K562 (cell line): ENCODE results near the gene EAPP. TPM values are rescaled to one million over a fixed set of nuclear protein-coding genes. Genes with fewer than 3 reads are reported as not detected.
"Not testable (repeated sequence)": the region's sequence is repeated elsewhere in the genome, so short reads cannot be mapped to it uniquely, and the experiment has no call there.

Source experiments
- ATAC-seq: fragments of 200-7000 bp; cut with Tn5 transposase; 3 replicates; pipeline ENCODE4 v1.9.1; 2020; ENCODE audit warnings: moderate library complexity
- BruUV-seq: library from RNA; stranded (reverse); fragments of 400-500 nt; replicated peaks from 2 replicates; lab custom pipeline; 2021; lab: Mats Ljungman, UMichigan
- CTCF ChIA-PET: fragments of 300-600 bp; formaldehyde crosslinking; extraction: SDS; loops from one replicate; lab custom pipeline; 2021; ENCODE audit warnings: low intra/inter-chr PET ratio; lab: Yijun Ruan, JAX
- POLR2A ChIA-PET: fragments of 300-600, 350-650 bp; sonication (Branson Sonifier 250); formaldehyde crosslinking; extraction: SDS; loops from one replicate; lab custom pipeline; 2021; ENCODE audit warnings: antibody characterized with exemption, inconsistent platforms; lab: Yijun Ruan, JAX
- DNase-seq, 4 experiments: peaks; one replicate each; pipeline versions ENCODE4 v3.0.0 to v3.0.0-alpha.2; 2011 to 2018; ENCODE audit warnings: low spot score in 3 of 4, mixed read lengths in 3 of 4; ENCODE audit errors: extremely low read depth in 1 of 4
- FAIRE-seq: peaks from 2 replicates; lab custom pipeline; 2011; peaks lifted over from hg19 to GRCh38; lab: Jason Lieb, UNC
- H2AFZ ChIP-seq: 2 replicates; pipeline ENCODE4 v1.6.0; 2011; ENCODE audit warnings: low read depth, low read length, control low read depth, inconsistent platforms
- H3K27ac ChIP-seq: fragments of 200-600 bp; 3 replicates; pipeline ENCODE4 v1.8.0; 2011; ENCODE audit warnings: low read depth, mild to moderate bottlenecking, control low read depth, inconsistent platforms, low read length, moderate library complexity, mixed read lengths; ENCODE audit errors: extremely low read depth
- H3K27me3 ChIP-seq, 2 experiments: fragments of 300-600 bp in 1 of 2; 2 replicates in 1 of 2; 3 replicates in 1 of 2; pipeline versions ENCODE4 v1.6.0 to v1.8.0; 2011; ENCODE audit warnings: inconsistent platforms in 2 of 2, low read length in 2 of 2, mild to moderate bottlenecking in 1 of 2, mixed read lengths in 1 of 2, moderate library complexity in 1 of 2; ENCODE audit not compliant: control insufficient read depth in 2 of 2, insufficient read depth in 2 of 2
- H3K36me3 ChIP-seq: fragments of 300-600 bp; 3 replicates; pipeline ENCODE4 v1.8.0; 2011; ENCODE audit warnings: mild to moderate bottlenecking, low read length, inconsistent platforms; ENCODE audit not compliant: control insufficient read depth, insufficient read depth
- H3K4me1 ChIP-seq, 2 experiments: fragments of 200-600 bp in 1 of 2; replicated peaks in 1 of 2; 2 replicates in 1 of 2; 3 replicates in 1 of 2; pipeline versions ENCODE4 v1.5.1 to v1.8.0; 2011; ENCODE audit warnings: inconsistent platforms in 2 of 2, low read length in 2 of 2, mild to moderate bottlenecking in 1 of 2, mixed read lengths in 1 of 2, moderate library complexity in 1 of 2; ENCODE audit not compliant: control insufficient read depth in 2 of 2, insufficient read depth in 2 of 2
- H3K4me2 ChIP-seq: 2 replicates; pipeline ENCODE4 v1.6.1; 2011; ENCODE audit warnings: low read length, control low read depth, inconsistent platforms, mixed read lengths; ENCODE audit not compliant: insufficient read depth
- H3K4me3 ChIP-seq: fragments of 200-600 bp; sonication (generic), shearing (Covaris generic); 2 replicates; pipeline ENCODE4 v1.5.1; 2016; ENCODE audit warnings: control low read depth, inconsistent platforms
- H3K79me2 ChIP-seq: fragments of 200-600 bp; 3 replicates; pipeline ENCODE4 v1.8.0; 2011; ENCODE audit warnings: low read length, inconsistent platforms; ENCODE audit not compliant: control insufficient read depth, insufficient read depth
- H3K9ac ChIP-seq, 2 experiments: 2 replicates each; pipeline versions ENCODE4 v1.6.0 to v1.6.1; 2011; ENCODE audit warnings: low read depth in 2 of 2, low read length in 2 of 2, control low read depth in 1 of 2, inconsistent platforms in 1 of 2, mild to moderate bottlenecking in 1 of 2, mixed read lengths in 1 of 2; ENCODE audit not compliant: insufficient read depth in 1 of 2
- H3K9me1 ChIP-seq: one replicate; pipeline ENCODE4 v1.6.0; 2011; ENCODE audit warnings: inconsistent platforms, mild to moderate bottlenecking, low read length, moderate library complexity; ENCODE audit not compliant: control insufficient read depth, insufficient read depth
- H3K9me3 ChIP-seq: replicated peaks from 2 replicates; pipeline ENCODE4 v1.5.1; 2011; ENCODE audit warnings: low read depth, low read length, inconsistent platforms; ENCODE audit not compliant: control insufficient read depth, insufficient read depth
- H4K20me1 ChIP-seq: replicated peaks from 2 replicates; pipeline ENCODE4 v1.6.1; 2011; ENCODE audit warnings: low read length, inconsistent platforms, mixed read lengths; ENCODE audit not compliant: control insufficient read depth, insufficient read depth
- POLR2AphosphoS5 ChIP-seq: IDR thresholded peaks from 2 replicates; pipeline ENCODE4 v1.6.1; 2011; ENCODE audit warnings: mild to moderate bottlenecking, low read depth, low read length, moderate library complexity; ENCODE audit not compliant: control insufficient read depth, insufficient read depth
- WGBS: fragments of 100-300 bp; shearing (Covaris generic); methylation state at CpG from one replicate; pipeline ENCODE4 v1.1.6; 2016; ENCODE audit warnings: low coverage, mixed read lengths; ENCODE audit not compliant: insufficient coverage; ENCODE audit errors: missing lambda C conversion rate; 5-methylcytosine and 5-hydroxymethylcytosine counted together
- in situ Hi-C: fragments of 300-500 bp; cut with MboI; formaldehyde crosslinking; loops from 4 replicates; pipeline ENCODE4 v1.15.0; 2018; ENCODE audit warnings: inconsistent platforms, mixed read lengths
- intact Hi-C: fragments of 100-400 bp; cut with micrococcal nuclease; formaldehyde crosslinking; loops from 2 replicates; pipeline ENCODE4 v1.14.2; 2022
- polyA plus RNA-seq, 8 experiments: library from polyadenylated mRNA; depleted of rRNA in 4 of 8; stranded (reverse) in 5 of 8; unstranded in 3 of 8; fragments of >200 nt; fragmentation: Nextera tagmentation in 2 of 8; fragmentation: Illumina TruSeq in 1 of 8; extraction: Ambion mirVana in 2 of 8; extraction: Trizol in 1 of 8; gene quantifications; 2 replicates each; pipeline versions ENCODE4 v1.2.1 to v1.2.3, GENCODE V29; 2011 to 2014; ENCODE audit warnings: inconsistent platforms in 1 of 8, missing spikeins in 1 of 8
- total RNA-seq, 7 experiments: library from RNA; depleted of rRNA in 6 of 7; stranded (reverse); fragments of >200 nt in 6 of 7; fragmentation: Illumina TruSeq in 2 of 7; extraction: Trizol in 2 of 7; gene quantifications; 2 replicates each; pipeline versions ENCODE4 v1.2.1 to v1.2.3, GENCODE V29; 2011 to 2021; ENCODE audit warnings: low replicate concordance in 1 of 7

EAPP gene
- total and polyA plus RNA-seq, 9 of the 15 experiments (the other 6 are each of a cell fraction or from before 2014, with no cell fraction given), result 19.0 to 67.6 (median 30.3) TPM

DNA sequence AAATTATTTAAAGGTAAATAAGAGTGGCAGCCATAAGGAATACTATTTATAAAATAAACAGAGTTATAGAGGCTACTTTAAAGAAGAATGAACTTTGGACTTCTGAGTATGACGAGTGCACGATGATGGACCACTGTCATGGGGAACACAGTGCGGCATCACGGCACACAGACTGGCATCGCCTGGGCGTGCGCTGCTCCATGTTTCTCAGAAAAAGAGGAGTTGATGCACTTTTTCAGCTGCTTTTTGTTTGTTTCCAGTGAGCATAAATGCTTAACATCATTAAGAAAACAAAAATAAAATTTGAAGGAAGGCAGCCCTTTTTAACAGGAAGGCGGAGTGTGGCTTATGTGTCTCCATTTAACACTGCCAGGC is 23.3 kb upstream of the EAPP start (continued):
- no peak for TF ChIP-seq POLR2AphosphoS5

DNA sequence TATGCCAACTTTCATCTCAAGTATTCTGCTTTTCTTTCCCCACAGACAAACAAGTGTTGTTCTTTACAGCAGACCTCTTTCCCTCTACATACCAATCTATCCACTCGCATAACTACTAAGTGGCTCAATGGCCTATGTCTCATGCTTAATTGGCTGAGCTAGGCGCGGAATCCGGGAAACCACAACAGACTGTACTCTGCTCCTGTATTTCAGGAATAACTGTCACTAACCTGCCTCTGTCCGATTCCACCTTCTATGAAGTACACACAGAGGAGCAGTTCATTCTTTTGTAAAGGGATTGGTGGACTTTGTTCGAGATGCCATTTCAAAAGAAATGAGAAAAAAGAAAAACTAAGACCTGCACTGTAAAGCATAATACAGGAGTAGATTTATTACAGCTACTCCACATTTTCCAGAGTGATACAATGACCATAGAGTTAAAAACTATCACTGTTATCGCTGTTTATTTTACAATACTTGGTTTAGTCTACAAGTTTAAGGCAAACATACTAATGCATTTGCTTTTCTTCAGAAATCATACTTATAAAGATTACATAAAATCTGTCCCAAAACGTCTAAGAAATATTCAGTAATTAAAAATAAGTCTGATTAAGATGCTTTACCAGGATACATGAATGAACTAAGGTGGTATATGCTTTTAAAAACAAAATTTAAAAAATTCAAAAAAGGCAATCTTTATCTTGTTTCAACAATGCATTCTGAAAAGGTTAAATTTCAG is 22.7 kb upstream of the EAPP start:
- ATAC-seq (peak; percentile 45; the same call in 2 of the 3 replicates), FAIRE-seq (peak; percentile 40)
- H3K27ac ChIP-seq, intact Hi-C loops, H3K9me1 ChIP-seq, in situ Hi-C loops, H3K4me3 ChIP-seq, H3K27me3 ChIP-seq, H3K79me2 ChIP-seq, CTCF ChIA-PET, H3K9ac ChIP-seq, H3K4me2 ChIP-seq, H3K4me1 ChIP-seq, H2AFZ ChIP-seq, H3K9me3 ChIP-seq, DNase-seq, H4K20me1 ChIP-seq: not testable (repeated sequence)
- TSS peak; percentile 47 for BruUV-seq
- peaks cover 20% of the 10 kb centered on the region; the same call in 1 of the 3 replicates for H3K36me3 ChIP-seq
- POLR2A ChIA-PET, result interaction anchor here (0.5 kb wide), 1 partner anchor 20 kb away, joined by 3 read pairs; no protein-coding TSS in a partner anchor
- 64% methylated on average over 4 of the region's 8 CpGs for WGBS

GRCh38 chr14:34556498-34556829 is 17.0 kb upstream of the EAPP start:
- H3K9ac ChIP-seq, H3K79me2 ChIP-seq, H3K27ac ChIP-seq, H2AFZ ChIP-seq, H3K4me3 ChIP-seq, H3K27me3 ChIP-seq, H3K4me1 ChIP-seq, in situ Hi-C loops, DNase-seq, H3K4me2 ChIP-seq, H4K20me1 ChIP-seq, BruUV-seq, H3K9me1 ChIP-seq, H3K9me3 ChIP-seq, H3K36me3 ChIP-seq, CTCF ChIA-PET, POLR2A ChIA-PET, intact Hi-C loops: not testable (repeated sequence)
- FAIRE-seq (peak; percentile 63), ATAC-seq (peak; percentile 83)
- no CpG with 5 or more reads among the region's 35 CpGs for WGBS

GRCh38 chr14:34555583-34556497 is 16.3 kb upstream of the EAPP start:
- H3K36me3 ChIP-seq, intact Hi-C loops, DNase-seq, CTCF ChIA-PET, POLR2A ChIA-PET, H3K79me2 ChIP-seq, H2AFZ ChIP-seq, BruUV-seq, H4K20me1 ChIP-seq, H3K9me1 ChIP-seq, H3K4me2 ChIP-seq, in situ Hi-C loops, H3K4me1 ChIP-seq, H3K4me3 ChIP-seq, H3K9ac ChIP-seq, H3K27me3 ChIP-seq, H3K27ac ChIP-seq, H3K9me3 ChIP-seq: not testable (repeated sequence)
- WGBS, result no CpG with 5 or more reads among the region's 49 CpGs
- peak; percentile 96 for FAIRE-seq
- ATAC-seq, result peak; percentile 87
